ENCODE data around the gene UNC5B. TPM values are rescaled to one million over a fixed set of nuclear protein-coding genes. Genes with fewer than 3 reads are reported as not detected.
A peak's percentile ranks its signal among the peaks of the same experiment; 100 is the strongest.

UNC5B gene
- total RNA-seq, 1 donor from 2014 or later = 26.9 TPM

GRCh38 chr10:71260622-71261325, 48.4 kb downstream of the UNC5B start:
- Histone ChIP-seq H3K4me3 (ENCODE audit: low read depth, low read length) (no peak overlapping the region), H3K27me3 (ENCODE audit: control insufficient read depth, insufficient read depth, low read length) (peaks cover 4% of the 10 kb centered on the region), H3K36me3 (ENCODE audit: control insufficient read depth, insufficient read depth, low read length) (no peaks in the 10 kb centered on the region)
- TF ChIP-seq CTCF (IDR thresholded peaks at IDR 0.05; ENCODE audit: insufficient read depth, low read length, poor library complexity, severe bottlenecking) = no peak
- peak; percentile 53 for DNase-seq (ENCODE audit: low read depth)

- H3K36me3 ChIP-seq (ENCODE audit: control insufficient read depth, insufficient read depth, low read length) = no peaks in the 10 kb centered on the region
- peaks cover 4% of the 10 kb centered on the region for H3K27me3 ChIP-seq (ENCODE audit: control insufficient read depth, insufficient read depth, low read length)
- no peak for DNase-seq (ENCODE audit: low read depth)
- H3K4me3 ChIP-seq (ENCODE audit: low read depth, low read length) = no peak overlapping the region
- TF ChIP-seq CTCF (IDR thresholded peaks at IDR 0.05; ENCODE audit: insufficient read depth, low read length, poor library complexity, severe bottlenecking) = no peak
Measured at GRCh38 chr10:71262027-71262426, 49.7 kb downstream of the UNC5B start.

GRCh38 chr10:71262817-71263216, 50.4 kb downstream of the UNC5B start:
- TF ChIP-seq CTCF (IDR thresholded peaks at IDR 0.05; ENCODE audit: insufficient read depth, low read length, poor library complexity, severe bottlenecking) = no peak

GRCh38 chr10:71263376-71263775, 51.0 kb downstream of the UNC5B start:
- TF ChIP-seq CTCF (IDR thresholded peaks at IDR 0.05; ENCODE audit: insufficient read depth, low read length, poor library complexity, severe bottlenecking) = no peak
- Histone ChIP-seq H3K4me3 (ENCODE audit: low read depth, low read length) (no peak overlapping the region), H3K27me3 (ENCODE audit: control insufficient read depth, insufficient read depth, low read length) (peaks cover 7% of the 10 kb centered on the region), H3K36me3 (ENCODE audit: control insufficient read depth, insufficient read depth, low read length) (no peaks in the 10 kb centered on the region)
- no peak for DNase-seq (ENCODE audit: low read depth)

More at GRCh38 chr10:71262817-71263216, 50.4 kb downstream of the UNC5B start:
- Histone ChIP-seq H3K4me3 (ENCODE audit: low read depth, low read length) (no peak overlapping the region), H3K36me3 (ENCODE audit: control insufficient read depth, insufficient read depth, low read length) (no peaks in the 10 kb centered on the region), H3K27me3 (ENCODE audit: control insufficient read depth, insufficient read depth, low read length) (peaks cover 6% of the 10 kb centered on the region)
- no peak for DNase-seq (ENCODE audit: low read depth)

- no peak for DNase-seq (ENCODE audit: low read depth)
- no peak overlapping the region for H3K4me3 ChIP-seq (ENCODE audit: low read depth, low read length)
- no peak for TF ChIP-seq CTCF (IDR thresholded peaks at IDR 0.05; ENCODE audit: insufficient read depth, low read length, poor library complexity, severe bottlenecking)
- no peaks in the 10 kb centered on the region for H3K36me3 ChIP-seq (ENCODE audit: control insufficient read depth, insufficient read depth, low read length)
- peaks cover 7% of the 10 kb centered on the region for H3K27me3 ChIP-seq (ENCODE audit: control insufficient read depth, insufficient read depth, low read length)
Measured at GRCh38 chr10:71264345-71265200, 52.2 kb downstream of the UNC5B start.

Measured in kidney epithelial cell (primary cell).